GM18526 (cell line): ENCODE measurements around the gene ATG16L1.

Source experiments
- POLR2A ChIP-seq: IDR thresholded peaks from 3 replicates; pipeline ENCODE4 v1.6.1; 2011; ENCODE audit not compliant: insufficient read length; ENCODE audit errors: extremely low read depth

Gene ATG16L1

DNA sequence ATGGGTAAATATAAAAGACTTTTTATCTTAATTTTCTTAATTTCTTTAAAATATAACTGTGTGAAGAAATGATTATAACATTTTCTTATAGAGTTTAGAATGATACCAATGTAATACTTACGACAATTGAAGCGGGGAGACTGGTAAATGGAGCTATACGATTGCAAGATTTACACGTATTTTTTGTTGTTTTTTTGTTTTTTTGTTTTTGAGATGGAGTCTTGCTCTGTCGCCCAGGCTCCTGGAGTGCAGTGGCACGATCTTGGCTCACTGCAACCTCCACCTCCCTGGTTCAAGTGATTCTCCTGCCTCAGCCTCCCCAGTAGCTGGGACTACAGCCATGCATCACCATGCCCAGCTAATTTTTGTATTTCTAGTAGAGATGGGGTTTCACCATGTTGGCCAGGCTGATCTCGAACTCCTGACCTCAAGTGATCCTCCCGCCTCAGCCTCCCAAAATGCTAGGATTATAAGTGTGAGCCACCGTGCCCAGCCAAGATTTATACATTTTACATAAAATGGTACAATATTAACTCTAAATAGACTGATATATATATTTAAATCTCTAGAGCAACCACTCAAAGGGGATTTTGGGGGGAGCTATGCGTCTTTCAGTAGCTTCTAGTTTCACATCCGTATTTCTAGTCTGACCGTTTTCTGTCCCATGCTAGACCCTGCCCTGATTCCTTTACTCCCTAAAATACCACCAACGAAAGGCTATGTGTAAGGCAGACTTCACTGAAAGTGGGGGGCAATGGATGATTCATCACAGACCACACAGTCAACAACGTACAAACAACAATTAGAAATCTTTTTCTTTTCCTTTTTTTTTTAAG lies 28.2 kb upstream of the ATG16L1 start:
- no peak for TF ChIP-seq POLR2A

DNA sequence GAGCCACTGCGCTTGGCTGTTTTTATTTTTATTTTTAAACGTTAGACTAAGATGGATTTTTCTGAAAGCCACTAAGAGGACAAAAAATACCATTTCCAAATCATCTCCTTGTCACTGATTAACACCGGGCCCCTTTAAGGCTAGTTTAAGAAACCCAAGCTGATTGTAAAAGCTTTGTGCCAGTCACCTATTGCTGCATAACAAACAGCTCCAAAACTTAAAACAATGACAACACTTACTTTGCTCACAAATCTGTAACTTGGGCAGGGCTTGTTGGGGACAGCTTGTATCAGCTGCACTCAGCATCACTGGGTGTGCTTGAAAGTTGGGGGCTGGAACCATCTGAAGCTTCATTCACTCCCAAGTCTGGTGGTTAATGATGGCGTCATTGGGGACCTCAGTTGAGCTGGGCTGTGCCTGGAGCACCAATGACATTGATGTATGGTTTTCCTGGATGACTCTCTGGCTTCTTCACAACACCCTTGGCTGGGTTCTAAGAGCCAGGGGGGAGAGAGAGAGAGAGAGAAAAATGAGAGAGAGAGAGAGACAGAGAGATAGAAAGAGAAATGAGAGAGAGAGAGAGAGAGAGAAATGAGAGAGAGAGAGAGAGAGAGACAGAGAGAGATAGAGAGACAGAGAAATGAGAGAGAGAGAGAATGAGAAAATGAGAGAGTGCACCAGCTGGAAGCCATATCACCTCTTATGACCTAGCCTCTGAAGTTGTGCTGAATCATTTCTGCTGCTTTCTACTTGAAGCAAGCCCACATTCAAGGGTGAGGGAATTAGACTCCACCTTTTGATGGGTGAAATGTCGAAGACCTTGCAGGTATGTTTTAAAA lies 26.0 kb upstream of the ATG16L1 start:
- no peak for TF ChIP-seq POLR2A

DNA sequence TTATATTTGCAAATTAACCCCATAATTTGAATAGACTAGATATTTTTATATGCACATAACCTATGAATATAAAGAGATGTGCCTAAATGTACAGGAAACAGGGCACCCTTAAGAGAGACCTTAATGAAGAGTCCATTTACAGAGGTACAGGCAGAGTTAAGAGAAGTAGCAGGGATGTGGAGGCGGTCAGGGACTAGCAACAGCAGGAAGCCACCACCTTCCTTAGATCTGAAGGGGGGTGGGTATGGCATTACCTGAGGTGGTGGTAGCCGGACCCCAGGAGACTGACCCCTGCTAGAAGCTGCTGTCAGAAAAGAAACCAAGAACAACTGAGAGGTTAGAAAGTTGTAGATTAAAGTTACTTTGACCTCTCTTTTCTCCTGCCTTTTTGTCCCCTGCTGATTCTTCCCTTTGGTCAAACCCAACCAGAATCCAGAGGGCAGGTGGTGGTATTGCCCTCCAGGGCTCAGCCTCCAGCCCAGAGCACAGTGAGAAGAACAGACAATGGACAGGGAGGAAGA lies 24.9 kb upstream of the ATG16L1 start:
- no peak for TF ChIP-seq POLR2A

DNA sequence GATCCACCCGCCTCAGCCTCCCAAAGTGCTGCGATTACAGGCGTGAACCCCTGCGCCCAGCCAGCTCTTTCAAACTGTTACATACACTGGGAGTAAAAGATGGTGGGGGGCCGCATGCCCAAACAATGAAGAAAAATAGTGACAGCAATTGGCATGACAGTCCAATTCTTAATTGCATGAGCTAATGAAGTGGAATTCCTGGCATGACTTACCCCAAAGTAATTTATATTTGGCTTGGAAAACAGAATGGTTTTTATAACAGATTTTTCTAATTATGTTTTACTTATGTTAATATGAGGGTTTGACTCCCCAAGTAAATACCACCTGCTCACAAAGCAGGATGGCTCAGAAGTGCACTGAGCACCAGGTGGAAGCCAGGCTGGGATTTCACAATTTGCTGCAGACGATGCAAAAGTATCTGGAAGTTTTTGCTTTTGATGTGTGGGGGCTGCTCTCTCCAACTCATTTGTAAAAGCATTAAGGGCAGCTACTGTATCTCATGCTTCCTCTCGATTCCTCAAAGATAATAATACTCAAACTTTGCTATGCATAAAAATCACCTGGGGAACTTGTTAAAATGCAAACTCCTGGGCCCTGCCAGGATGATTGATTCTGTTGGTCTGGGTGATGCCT lies 24.0 kb upstream of the ATG16L1 start:
- no peak for TF ChIP-seq POLR2A

DNA sequence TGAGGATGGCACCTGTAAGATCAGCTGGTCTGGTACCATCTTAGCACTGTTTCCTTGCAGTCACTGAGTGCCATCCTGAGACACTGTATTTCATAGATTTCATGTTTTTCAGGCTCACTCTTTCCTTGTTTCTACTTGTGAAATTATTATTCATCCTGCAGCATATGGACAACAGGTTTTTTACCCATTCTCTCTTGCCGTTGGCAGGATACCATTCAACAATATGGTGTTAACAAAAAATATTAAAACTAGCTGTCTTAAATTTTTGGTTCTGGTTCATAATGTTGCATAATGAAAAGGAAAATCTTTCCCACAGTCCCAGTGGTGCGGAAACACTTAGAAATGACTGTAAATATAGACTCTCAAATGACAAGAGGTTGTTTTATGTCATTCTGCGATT lies 23.1 kb upstream of the ATG16L1 start:
- no peak for TF ChIP-seq POLR2A

DNA sequence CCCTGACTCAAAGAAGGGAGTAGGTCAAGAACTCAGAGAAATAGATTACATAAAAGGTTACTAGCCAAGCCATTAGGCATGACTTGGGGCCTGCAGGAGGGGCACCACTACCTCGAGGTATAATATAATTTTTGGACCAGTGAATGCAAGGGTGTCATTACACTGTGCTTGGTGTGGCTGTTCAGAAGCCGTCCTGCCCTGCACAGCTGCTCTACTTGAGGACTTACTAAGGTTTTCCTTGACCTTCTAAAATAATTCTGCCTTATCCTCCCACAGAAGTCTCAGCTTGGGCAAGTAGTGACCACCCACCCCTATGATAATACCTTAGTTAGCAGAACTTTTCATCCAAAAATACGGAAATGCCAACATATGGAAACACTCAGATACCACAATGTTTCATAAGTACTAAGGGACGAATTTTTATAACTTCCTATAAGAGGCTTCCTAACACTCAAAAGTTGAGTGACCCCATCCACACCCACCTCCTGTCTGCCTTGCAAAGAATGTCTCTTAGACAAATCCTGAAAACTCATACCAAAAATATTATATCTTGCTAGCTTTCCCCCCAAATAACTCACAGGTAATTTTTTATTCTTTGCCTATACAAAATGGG lies 17.7 kb upstream of the ATG16L1 start:
- no peak for TF ChIP-seq POLR2A

DNA sequence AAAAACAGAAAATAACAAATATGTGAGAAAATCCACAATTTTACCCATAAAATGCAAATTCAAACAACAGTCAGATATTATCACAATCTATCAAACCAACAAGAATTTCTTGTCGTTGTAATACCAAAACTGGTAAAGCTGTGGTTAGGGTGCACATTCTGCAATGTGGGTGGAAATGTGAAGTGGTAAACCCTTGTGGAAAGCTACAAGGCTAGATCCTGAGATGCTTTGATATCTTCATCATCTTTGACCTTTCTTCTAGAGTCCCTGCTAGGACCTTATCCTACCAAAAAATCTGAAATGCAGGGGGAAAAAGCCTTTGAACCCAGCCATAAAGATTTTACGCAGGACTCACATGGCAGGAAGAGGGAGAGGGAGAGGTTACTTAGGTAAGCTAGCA lies 17.2 kb upstream of the ATG16L1 start:
- no peak for TF ChIP-seq POLR2A

DNA sequence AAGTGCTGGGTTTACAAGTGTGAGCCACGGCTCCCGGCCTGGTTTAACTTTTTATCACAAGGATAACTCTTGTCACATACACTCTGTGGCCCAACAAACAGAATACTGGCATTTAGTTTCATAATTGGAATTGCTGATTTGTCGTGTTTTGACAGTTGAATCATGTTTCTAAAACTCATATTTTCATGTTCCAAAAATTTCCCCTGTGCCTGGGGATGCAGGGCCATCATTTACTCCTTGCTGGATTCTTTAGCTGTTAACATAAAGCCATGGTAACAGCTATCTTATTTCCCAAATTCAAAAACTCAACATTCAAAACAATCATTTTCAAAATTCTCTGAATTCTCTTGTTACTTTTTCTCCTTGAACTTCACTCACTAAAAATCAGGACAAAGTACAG lies 16.5 kb upstream of the ATG16L1 start:
- TF ChIP-seq POLR2A: no peak

DNA sequence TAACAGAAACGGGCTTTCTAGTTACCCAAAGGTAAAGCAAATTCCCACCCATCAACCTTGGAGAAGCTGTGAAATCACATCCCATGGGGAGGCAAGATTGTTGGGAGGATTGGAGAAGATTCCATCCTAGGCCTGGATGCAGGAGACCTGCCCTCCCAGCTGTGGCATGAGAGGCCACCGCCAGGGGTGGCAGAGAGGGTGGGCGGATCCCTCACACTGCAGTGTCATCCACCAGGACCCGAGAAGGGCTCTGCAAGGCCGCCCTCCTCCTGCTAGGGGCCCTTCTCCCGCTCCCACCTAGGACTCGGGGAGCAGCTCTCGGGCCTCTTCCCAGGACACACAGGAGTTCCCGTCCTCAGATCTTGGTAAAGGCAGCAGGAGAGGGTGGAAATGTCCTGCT lies 15.5 kb upstream of the ATG16L1 start:
- TF ChIP-seq POLR2A: no peak

DNA sequence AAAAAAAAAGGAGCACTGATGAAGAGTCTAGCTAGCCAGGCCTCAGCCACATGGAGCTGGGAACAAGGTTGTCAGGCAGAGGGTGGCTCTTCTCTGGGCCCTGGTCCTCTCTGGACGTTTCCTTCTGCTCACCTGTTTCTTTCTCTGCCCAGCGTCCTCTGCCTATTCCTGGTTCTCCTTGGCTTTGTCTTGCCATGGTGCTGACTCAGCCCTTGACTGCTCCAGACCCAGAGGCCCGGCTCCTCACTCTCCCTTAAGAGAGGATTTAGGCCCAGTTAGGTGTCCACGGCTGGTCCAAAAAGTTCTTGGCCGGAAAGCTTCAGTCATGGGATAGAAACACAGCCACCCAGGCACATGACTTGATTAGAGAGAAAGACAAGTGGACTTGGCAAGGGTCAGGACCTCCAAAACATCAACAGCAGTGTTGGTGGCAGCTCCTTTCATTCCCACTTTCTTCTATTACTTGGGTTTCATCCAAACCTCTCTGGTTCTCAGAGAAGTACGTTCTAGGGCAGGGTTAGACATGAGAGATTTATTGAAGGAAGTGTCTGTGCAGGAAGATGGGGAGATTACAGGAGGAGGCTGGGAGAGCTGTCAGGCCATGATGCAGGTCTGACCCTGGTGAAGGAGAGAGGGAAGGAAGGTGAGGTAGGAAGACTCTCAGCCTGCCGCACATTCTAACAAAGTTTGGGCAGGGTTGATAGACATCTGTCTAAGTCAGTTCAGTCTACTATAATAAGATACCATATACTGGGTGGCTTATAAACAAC lies 14.5 kb upstream of the ATG16L1 start:
- no peak for TF ChIP-seq POLR2A

DNA sequence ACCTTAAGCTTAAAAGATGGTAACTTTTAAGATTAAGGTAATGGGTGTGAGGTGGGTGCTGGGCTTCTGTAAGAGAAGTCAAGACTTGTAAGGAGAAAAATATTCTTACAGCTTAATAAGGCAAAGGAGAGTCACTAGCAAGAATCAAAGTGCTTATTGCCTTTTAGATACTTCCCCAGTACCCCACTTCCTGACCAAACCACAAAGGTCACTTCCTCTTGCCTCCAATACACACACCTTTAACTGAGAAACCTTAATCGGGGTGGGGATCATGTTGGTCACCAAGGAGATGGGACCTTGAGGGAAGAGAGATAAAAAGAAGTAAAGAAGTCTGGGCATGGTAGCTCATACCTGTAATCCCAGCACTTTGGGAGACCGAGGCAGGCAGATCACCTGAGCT lies 10.6 kb upstream of the ATG16L1 start:
- no peak for TF ChIP-seq POLR2A

DNA sequence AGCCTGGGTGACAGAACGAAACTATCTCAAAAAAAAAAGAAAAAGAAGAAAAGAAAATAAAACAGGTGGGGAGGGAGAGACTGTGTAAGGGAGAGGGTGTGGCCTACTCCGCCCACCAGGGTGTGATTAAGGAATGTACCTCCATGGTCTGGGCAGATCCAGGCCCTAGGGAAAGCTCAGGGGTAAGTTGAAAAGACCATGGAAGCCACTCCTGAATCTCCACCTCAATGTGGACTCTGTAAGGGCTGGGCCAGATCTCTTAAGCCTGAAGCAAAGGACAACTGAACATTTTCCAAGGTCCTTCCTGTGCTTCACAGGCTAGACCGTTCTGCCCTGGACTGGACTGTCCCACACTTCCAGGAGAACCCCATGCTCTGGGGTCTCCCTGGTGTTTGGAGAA lies 9.7 kb upstream of the ATG16L1 start:
- no peak for TF ChIP-seq POLR2A

DNA sequence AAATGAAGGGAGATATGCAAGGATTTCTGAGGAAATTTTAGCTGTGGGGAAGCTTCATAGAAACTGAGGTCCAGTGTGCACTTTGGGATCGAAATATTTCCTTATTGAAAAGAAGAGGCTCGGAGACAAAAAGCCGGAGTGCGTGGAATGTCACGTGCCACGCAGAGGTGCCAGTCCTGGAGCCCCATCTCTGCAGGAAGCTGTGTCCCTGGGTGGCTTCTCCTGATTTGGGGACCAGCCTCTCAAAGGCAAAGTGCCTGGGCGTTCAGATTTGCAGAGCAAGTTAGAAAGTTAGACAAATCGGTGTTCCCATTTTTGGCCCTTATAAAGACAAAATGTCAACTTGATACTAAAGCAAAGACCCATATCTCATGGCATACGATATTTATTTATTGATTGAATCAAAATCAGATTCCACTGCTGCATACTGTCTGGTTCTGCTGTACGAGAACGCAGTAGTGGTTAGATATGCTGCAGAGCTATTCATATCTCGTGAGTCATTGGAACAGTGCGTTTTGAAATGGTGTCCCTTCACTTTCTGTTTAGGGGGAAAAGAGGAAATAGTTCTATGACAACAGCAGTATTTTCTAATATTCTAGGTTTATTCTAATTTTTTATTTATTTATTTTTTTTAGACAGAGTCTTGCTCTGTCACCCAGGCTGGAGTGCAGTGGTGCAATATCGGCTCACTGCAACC lies 9.1 kb upstream of the ATG16L1 start:
- no peak for TF ChIP-seq POLR2A

DNA sequence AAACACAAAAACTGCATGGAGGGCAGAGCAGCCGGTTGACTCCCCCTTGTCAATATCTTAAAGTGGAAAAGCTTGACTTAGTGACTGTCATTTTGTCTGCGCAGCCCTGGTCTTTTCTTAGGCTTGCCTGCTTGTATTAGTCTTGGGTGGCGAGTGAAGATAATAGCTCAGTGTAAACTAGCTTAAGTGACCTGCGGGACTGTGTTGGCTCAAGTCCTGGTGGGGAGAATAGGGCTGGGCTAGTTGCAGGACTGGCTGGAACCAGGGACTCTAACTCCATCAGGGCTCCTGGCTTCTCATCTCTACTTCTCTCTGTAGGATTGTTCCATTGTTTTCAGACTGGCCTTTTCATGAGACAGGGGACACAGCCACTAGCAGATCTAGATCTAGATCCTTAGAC lies 8.1 kb upstream of the ATG16L1 start:
- TF ChIP-seq POLR2A: no peak
